OCI-LY1 (cell line): Measurements from ENCODE around the gene SPDL1.

Source experiments
- EZH2 ChIP-seq: fragments of 200-600 bp; sonication (generic), shearing (Covaris generic); IDR thresholded peaks from 2 replicates; pipeline ENCODE4 v1.8.0; 2017; ENCODE audit warnings: borderline replicate concordance, mixed run types, mild to moderate bottlenecking, antibody characterized with exemption, low read length, moderate library complexity, mixed read lengths
- TF ChIP-seq, protein P1 (sequence below): fragments of 200-600 bp; sonication (generic), shearing (Covaris generic); IDR thresholded peaks from 2 replicates; pipeline ENCODE4 v1.5.1; 2017; ENCODE audit warnings: mild to moderate bottlenecking, antibody characterized with exemption, low read length, moderate library complexity, mixed read lengths

- TF ChIP-seq, protein P1, sequence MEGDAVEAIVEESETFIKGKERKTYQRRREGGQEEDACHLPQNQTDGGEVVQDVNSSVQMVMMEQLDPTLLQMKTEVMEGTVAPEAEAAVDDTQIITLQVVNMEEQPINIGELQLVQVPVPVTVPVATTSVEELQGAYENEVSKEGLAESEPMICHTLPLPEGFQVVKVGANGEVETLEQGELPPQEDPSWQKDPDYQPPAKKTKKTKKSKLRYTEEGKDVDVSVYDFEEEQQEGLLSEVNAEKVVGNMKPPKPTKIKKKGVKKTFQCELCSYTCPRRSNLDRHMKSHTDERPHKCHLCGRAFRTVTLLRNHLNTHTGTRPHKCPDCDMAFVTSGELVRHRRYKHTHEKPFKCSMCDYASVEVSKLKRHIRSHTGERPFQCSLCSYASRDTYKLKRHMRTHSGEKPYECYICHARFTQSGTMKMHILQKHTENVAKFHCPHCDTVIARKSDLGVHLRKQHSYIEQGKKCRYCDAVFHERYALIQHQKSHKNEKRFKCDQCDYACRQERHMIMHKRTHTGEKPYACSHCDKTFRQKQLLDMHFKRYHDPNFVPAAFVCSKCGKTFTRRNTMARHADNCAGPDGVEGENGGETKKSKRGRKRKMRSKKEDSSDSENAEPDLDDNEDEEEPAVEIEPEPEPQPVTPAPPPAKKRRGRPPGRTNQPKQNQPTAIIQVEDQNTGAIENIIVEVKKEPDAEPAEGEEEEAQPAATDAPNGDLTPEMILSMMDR = no peak
- no peak for TF ChIP-seq EZH2
These were observed 65.9 kb downstream of the SPDL1 start for GRCh38 chr5:169649486-169649885.
